Natural killer cell treated with Interleukin-12 subunit alpha and Interleukin-12 subunit beta and Interleukin-15 and Interleukin-18, amount 100 ng/mL, for 72 hours (primary cell): ENCODE data around the gene KCNQ1. TPM values are rescaled to one million over a fixed set of nuclear protein-coding genes. Genes with fewer than 3 reads are reported as not detected.
"Not testable (repeated sequence)": the region's sequence is repeated elsewhere in the genome, so short reads cannot be mapped to it uniquely, and the experiment has no call there.

ENCODE experiments used
- ATAC-seq, 2 donors: fragments of 150-1000 bp; cut with Tn5 transposase in 1 of 2; sonication (Bioruptor Pico), chemical (Tn5 transposase) in 1 of 2; 2 replicates each; pipeline ENCODE4 v1.10.0; 2021
- DNase-seq: peaks from one replicate; pipeline ENCODE4 v3.0.0; 2022; ENCODE audit warnings: low spot score
- H3K27ac Mint-ChIP-seq, 2 donors: 1 replicate in 1 of 2; 2 replicates in 1 of 2; pipeline ENCODE4 v1.8.0; 2022; ENCODE audit warnings: mixed read lengths in 2 of 2, mild to moderate bottlenecking in 1 of 2, moderate library complexity in 1 of 2
- H3K27me3 Mint-ChIP-seq, 2 donors: 1 replicate in 1 of 2; 2 replicates in 1 of 2; pipeline ENCODE4 v1.8.0; 2022; ENCODE audit warnings: mixed read lengths in 2 of 2
- H3K36me3 Mint-ChIP-seq: one replicate; pipeline ENCODE4 v1.8.0; 2022; ENCODE audit warnings: mixed read lengths
- H3K4me1 Mint-ChIP-seq, 2 donors: 1 replicate in 1 of 2; 2 replicates in 1 of 2; pipeline ENCODE4 v1.8.0; 2022; ENCODE audit warnings: low read depth in 2 of 2, mixed read lengths in 2 of 2, mild to moderate bottlenecking in 1 of 2
- H3K4me3 Mint-ChIP-seq: one replicate; pipeline ENCODE4 v1.8.0; 2022; ENCODE audit warnings: mixed read lengths
- H3K9me3 Mint-ChIP-seq: 2 replicates; pipeline ENCODE4 v1.8.0; 2022; ENCODE audit warnings: mixed read lengths
- total RNA-seq, 2 donors: library from RNA; stranded (reverse); gene quantifications; one replicate each; pipeline ENCODE4 v1.2.3, GENCODE V29; 2022

Gene KCNQ1
- total RNA-seq, 2 donors from 2014 or later = 0.19 to 1.4 TPM

GRCh38 chr11:2468363-2469235 is 23.8 kb downstream of the KCNQ1 start:
- no peaks in the 10 kb centered on the region for H3K9me3 Mint-ChIP-seq
- peaks cover 20 to 28% of the 10 kb centered on the region in 2 donors for H3K27me3 Mint-ChIP-seq
- peaks cover 17 to 23% of the 10 kb centered on the region in 2 donors for H3K4me1 Mint-ChIP-seq
- H3K36me3 Mint-ChIP-seq = no peaks in the 10 kb centered on the region
- DNase-seq (no peak), ATAC-seq (no peak)
- no peak overlapping the region for H3K27ac Mint-ChIP-seq
- H3K4me3 Mint-ChIP-seq = peak overlapping the region; percentile 6

DNA sequence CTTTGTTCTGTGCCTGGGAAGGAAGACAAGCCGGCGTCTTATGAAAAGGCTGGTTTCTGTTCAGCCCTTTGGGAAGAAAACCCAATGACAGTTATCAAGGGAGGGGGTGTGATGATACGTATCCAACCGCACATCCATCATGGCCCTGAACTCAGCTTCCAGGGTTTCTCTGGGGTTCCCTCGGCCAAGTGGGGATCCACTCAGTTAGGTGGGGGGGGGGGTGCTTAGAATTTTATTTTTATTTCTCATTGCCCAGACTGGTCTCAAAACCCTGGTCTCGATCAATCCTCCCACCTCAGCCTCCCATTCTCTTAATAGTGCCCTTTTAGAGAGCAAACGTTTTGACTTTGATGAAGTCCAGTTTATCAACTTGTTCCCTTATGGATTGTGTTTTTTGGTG is 25.7 kb downstream of the KCNQ1 start:
- H3K4me1 Mint-ChIP-seq = peaks cover 17 to 23% of the 10 kb centered on the region in 2 donors
- no peak overlapping the region for H3K4me3 Mint-ChIP-seq
- DNase-seq (no peak), ATAC-seq (no peak)
- no peaks in the 10 kb centered on the region for H3K36me3 Mint-ChIP-seq
- H3K9me3 Mint-ChIP-seq = no peaks in the 10 kb centered on the region
- H3K27me3 Mint-ChIP-seq = peaks cover 26 to 38% of the 10 kb centered on the region in 2 donors
- H3K27ac Mint-ChIP-seq = peak overlapping the region in 1 of 2 donors; percentile 35

DNA sequence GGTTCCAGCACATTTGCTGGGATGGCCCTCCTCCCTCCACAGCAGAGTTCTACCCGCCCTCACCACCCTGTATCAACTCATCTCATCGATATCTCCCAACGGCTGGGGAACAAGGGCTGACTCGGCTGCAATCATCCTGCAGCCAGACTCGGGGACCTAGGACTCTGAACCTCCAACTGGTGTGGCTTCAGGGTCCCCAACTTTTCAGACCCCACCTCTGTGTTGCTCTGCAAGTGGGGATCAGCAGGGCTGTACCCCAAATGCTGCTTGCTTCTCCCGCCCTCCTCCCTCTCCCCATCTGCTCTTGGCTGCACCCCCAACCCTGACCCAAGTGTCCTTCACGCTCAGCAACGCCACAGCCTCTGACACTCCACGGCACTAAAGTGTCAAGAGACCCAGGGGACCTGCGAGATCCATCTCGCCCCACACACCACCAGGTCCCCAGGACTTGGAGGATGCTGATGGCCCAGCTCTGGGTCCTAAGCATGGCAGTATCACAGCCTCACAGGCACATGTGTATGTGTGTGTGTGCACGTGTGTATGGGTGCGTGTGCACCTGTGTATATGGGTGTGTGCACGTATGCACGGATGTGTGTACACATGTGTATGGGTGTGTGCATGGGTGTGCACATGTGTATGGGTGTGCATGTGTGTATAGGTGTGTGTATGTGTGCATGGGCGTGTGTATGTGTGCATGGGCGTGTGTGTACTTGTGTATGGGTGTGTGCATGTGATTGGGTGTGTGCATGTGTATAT is 26.4 kb downstream of the KCNQ1 start:
- peaks cover 17 to 23% of the 10 kb centered on the region in 2 donors for H3K4me1 Mint-ChIP-seq
- peaks cover 29 to 38% of the 10 kb centered on the region in 2 donors for H3K27me3 Mint-ChIP-seq
- H3K27ac Mint-ChIP-seq = peak overlapping the region in 1 of 2 donors; percentile 20
- DNase-seq (no peak), ATAC-seq (no peak)
- no peak overlapping the region for H3K4me3 Mint-ChIP-seq
- H3K9me3 Mint-ChIP-seq = no peaks in the 10 kb centered on the region
- no peaks in the 10 kb centered on the region for H3K36me3 Mint-ChIP-seq

DNA sequence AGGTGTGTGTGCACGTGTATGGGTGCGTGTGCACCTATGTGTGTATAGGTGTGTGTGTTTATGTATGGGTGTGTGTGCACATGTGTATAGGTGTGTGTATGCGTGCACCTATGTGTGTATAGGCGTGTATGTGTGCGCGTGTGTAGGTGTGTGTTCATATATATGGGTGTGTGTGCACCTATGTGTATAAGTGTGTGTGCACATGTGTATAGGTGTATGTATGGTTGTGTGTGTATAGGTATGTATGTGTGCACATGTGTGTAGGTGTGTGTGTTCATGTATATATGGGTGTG is 26.9 kb downstream of the KCNQ1 start:
- Mint-ChIP-seq H3K27ac (peak overlapping the region in 1 of 2 donors; percentile 20), H3K27me3 (peaks cover 30 to 38% of the 10 kb centered on the region in 2 donors), H3K36me3 (no peaks in the 10 kb centered on the region), H3K4me1 (peaks cover 14 to 19% of the 10 kb centered on the region in 2 donors), H3K4me3 (no peak overlapping the region), H3K9me3 (no peaks in the 10 kb centered on the region)
- ATAC-seq = no peak
- DNase-seq = no peak

- DNase-seq = no peak
- peak overlapping the region in 1 of 2 donors; percentile 20 for H3K27ac Mint-ChIP-seq
- no peak overlapping the region for H3K4me3 Mint-ChIP-seq
- H3K27me3 Mint-ChIP-seq = peaks cover 31 to 38% of the 10 kb centered on the region in 2 donors
- H3K36me3 Mint-ChIP-seq = no peaks in the 10 kb centered on the region
- no peak for ATAC-seq
- no peaks in the 10 kb centered on the region for H3K9me3 Mint-ChIP-seq
- peaks cover 8 to 12% of the 10 kb centered on the region in 2 donors for H3K4me1 Mint-ChIP-seq
These were observed 27.8 kb downstream of the KCNQ1 start for GRCh38 chr11:2472428-2473186.

DNA sequence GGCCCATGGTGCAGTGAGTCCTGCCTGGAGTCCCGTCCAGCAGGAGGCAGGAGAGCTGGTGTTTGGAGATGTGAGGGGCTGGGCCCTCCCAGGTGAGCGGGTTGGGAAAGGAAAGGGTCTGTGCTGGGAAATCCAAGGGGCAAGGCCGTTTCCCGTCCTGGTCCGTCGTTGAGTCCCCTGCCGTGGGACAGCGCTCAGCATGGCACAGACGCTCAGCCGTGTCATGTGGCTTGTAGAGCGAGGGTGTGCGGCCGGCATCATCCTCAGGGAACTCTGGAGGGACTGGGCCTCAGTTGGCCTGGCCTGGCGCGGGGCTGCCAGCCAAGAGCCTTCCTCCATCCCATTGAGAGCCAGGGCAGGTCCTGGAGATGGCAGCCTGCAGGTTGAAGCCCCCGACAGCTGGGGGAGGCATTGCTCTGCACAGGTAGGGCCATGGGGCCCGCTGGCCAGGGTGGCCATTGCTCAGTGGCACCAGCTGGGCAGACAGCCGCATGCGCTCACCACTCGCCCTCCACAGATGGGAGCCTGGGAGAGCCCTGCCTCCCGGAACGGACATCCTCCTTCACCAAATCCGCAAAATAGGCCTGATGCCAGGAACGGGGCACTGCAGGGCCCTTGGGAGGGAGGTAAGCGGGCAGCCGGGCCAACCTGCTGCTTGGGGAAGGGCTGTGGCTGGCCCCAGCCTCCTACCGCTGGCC is 28.7 kb downstream of the KCNQ1 start:
- DNase-seq = no peak
- H3K9me3 Mint-ChIP-seq = no peaks in the 10 kb centered on the region
- no peaks in the 10 kb centered on the region for H3K36me3 Mint-ChIP-seq
- no peak overlapping the region for H3K27ac Mint-ChIP-seq
- no peak for ATAC-seq
- H3K27me3 Mint-ChIP-seq = peaks cover 36 to 37% of the 10 kb centered on the region in 2 donors
- no peak overlapping the region for H3K4me3 Mint-ChIP-seq
- H3K4me1 Mint-ChIP-seq = peaks cover 8 to 9% of the 10 kb centered on the region in 2 donors

DNA sequence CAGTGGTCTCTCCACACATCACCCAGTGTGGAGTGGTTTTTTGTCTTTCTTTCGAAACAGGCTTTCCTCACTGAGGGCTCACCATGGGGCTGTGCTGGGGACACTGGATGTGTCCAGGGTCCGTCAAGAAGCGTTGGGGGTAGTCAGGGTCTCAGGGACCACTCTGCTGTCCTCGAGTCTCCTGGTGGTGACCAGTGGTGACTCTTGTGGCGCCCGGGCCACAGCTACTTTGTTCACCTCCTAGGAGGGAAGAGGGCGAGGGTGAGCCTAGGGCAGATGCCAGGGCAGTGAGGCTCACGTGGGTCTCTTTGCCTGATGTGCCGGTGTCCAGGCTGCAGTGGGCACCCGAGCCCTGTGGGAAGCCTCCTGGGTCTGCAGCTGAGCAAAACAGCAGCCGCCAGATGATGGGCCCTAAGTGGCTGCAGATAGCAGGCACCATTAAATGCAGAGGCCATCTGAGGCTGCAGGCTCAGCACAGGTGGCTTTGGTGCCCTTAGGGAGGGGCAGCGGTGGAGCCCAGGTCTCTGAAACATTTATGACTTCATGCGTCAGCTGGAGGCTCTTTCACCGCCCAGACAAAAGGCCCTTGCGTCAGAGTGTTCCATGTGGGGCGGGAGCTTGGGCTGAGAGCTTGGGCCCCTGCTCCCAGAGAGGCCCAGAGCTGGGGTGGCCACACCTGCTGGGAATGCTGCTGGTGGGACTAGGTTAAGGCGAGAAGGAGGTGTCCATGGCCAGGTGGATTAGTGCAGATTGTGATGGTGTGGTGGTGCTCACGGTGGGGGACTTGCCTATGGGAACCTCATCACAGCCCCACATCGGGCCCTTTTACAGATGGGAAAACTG is 29.5 kb downstream of the KCNQ1 start:
- DNase-seq (no peak), ATAC-seq (peak in 1 of 2 donors; percentile 22)
- no peak overlapping the region for H3K4me3 Mint-ChIP-seq
- peaks cover 30 to 33% of the 10 kb centered on the region in 2 donors for H3K27me3 Mint-ChIP-seq
- H3K27ac Mint-ChIP-seq = no peak overlapping the region
- H3K36me3 Mint-ChIP-seq = no peaks in the 10 kb centered on the region
- H3K4me1 Mint-ChIP-seq = peaks cover 8 to 9% of the 10 kb centered on the region in 2 donors
- H3K9me3 Mint-ChIP-seq = no peaks in the 10 kb centered on the region

GRCh38 chr11:2475136-2475918 is 30.5 kb downstream of the KCNQ1 start:
- H3K9me3 Mint-ChIP-seq = no peaks in the 10 kb centered on the region
- no peak overlapping the region for H3K4me3 Mint-ChIP-seq
- H3K27ac Mint-ChIP-seq = no peak overlapping the region
- no peak for DNase-seq
- ATAC-seq = no peak
- peaks cover 31 to 37% of the 10 kb centered on the region in 2 donors for H3K27me3 Mint-ChIP-seq
- peaks cover 5% of the 10 kb centered on the region for H3K36me3 Mint-ChIP-seq
- H3K4me1 Mint-ChIP-seq = peaks cover 8 to 14% of the 10 kb centered on the region in 2 donors

DNA sequence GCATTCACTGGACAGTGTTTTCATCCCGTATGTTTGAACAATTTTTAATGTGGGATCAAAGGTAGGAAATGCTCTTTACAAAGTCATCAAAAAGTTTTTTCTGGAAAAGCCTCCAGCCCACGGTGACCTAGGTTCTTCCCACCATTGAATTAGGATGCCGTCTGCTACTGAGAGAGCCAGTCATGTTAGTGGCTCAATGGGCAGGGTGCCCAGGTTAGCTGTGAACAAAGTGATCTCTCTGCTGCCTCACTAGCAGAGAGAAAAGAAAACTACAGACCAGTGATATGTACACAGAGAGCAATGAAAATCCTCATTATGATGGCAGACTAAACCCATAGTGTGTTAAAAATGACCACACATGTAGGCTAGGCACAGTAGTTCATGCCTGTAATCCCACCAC is 32.4 kb downstream of the KCNQ1 start:
- H3K4me3 Mint-ChIP-seq = no peak overlapping the region
- H3K9me3 Mint-ChIP-seq = no peaks in the 10 kb centered on the region
- H3K27ac Mint-ChIP-seq = no peak overlapping the region
- DNase-seq = no peak
- H3K27me3 Mint-ChIP-seq = peaks cover 24 to 37% of the 10 kb centered on the region in 2 donors
- H3K36me3 Mint-ChIP-seq = peaks cover 5% of the 10 kb centered on the region
- no peak for ATAC-seq
- peaks cover 11 to 14% of the 10 kb centered on the region in 2 donors for H3K4me1 Mint-ChIP-seq

DNA sequence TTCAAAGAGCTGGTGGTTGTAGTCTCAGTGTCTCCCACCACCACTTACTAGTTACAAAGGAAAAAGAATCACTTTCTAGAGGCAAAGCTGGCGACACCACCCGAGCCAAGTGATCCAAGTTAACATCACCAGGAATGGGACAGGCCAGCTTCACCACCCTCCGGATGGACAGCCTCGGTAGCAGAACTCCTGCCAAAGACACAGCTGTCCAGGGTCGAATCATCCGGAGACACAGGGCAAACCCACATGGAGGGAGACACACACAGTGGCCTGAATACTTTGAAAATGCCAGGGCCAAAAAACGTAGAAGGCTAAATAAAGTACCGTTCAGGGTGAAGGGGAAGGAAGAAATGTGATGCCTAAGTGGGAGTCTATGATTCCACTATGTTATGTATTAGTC is 33.1 kb downstream of the KCNQ1 start:
- H3K4me3 Mint-ChIP-seq = no peak overlapping the region
- no peak for DNase-seq
- no peak overlapping the region for H3K27ac Mint-ChIP-seq
- no peak for ATAC-seq
- peaks cover 5% of the 10 kb centered on the region for H3K36me3 Mint-ChIP-seq
- no peaks in the 10 kb centered on the region for H3K9me3 Mint-ChIP-seq
- peaks cover 28 to 42% of the 10 kb centered on the region in 2 donors for H3K27me3 Mint-ChIP-seq
- peaks cover 14% of the 10 kb centered on the region in 2 donors for H3K4me1 Mint-ChIP-seq

GRCh38 chr11:2480067-2480873 is 35.5 kb downstream of the KCNQ1 start:
- peak overlapping the region; percentile 3 for H3K4me3 Mint-ChIP-seq
- H3K9me3 Mint-ChIP-seq, DNase-seq, H3K36me3 Mint-ChIP-seq, ATAC-seq, H3K27ac Mint-ChIP-seq: not testable (repeated sequence)
- H3K4me1 Mint-ChIP-seq = peaks cover 14 to 15% of the 10 kb centered on the region in 2 donors
- H3K27me3 Mint-ChIP-seq = peaks cover 39 to 46% of the 10 kb centered on the region in 2 donors
